Suppressor macrophage treated with lipopolysaccharide for 4 hours (primary cell): ENCODE measurements around the gene RUNX2.

Experiments used
- DNase-seq: peaks from one replicate; pipeline ENCODE4 v3.0.0-alpha.2; 2020

RUNX2 gene

GRCh38 chr6:45531999-45532595 lies 204.0 kb downstream of the RUNX2 start:
- DNase-seq, result no peak

- no peak for DNase-seq
Measured at GRCh38 chr6:45532721-45533210, 204.6 kb downstream of the RUNX2 start.

GRCh38 chr6:45533386-45533785 lies 205.3 kb downstream of the RUNX2 start:
- no peak for DNase-seq

GRCh38 chr6:45535933-45536332 lies 207.8 kb downstream of the RUNX2 start:
- DNase-seq, result no peak

GRCh38 chr6:45537539-45537938 lies 209.4 kb downstream of the RUNX2 start:
- DNase-seq, result no peak

- DNase-seq, result peak; percentile 14
Measured at GRCh38 chr6:45538641-45539547, 210.8 kb downstream of the RUNX2 start.

- peak; percentile 23 for DNase-seq
Measured at GRCh38 chr6:45540375-45540920, 212.3 kb downstream of the RUNX2 start.

- no peak for DNase-seq
Measured at GRCh38 chr6:45541934-45542333, 213.8 kb downstream of the RUNX2 start.

GRCh38 chr6:45543298-45544235 lies 215.4 kb downstream of the RUNX2 start:
- peak; percentile 7 for DNase-seq

GRCh38 chr6:45545416-45545815 lies 217.3 kb downstream of the RUNX2 start:
- no peak for DNase-seq

- no peak for DNase-seq
Measured at GRCh38 chr6:45548657-45549515, 220.8 kb downstream of the RUNX2 start.

GRCh38 chr6:45552536-45552935 lies 224.4 kb downstream of the RUNX2 start:
- DNase-seq, result no peak

- DNase-seq, result no peak
Measured at GRCh38 chr6:45553730-45554344, 225.7 kb downstream of the RUNX2 start.

- no peak for DNase-seq
Measured at GRCh38 chr6:45554591-45554990, 226.5 kb downstream of the RUNX2 start.

GRCh38 chr6:45555981-45556771 lies 228.0 kb downstream of the RUNX2 start:
- no peak for DNase-seq

- DNase-seq, result no peak
Measured at GRCh38 chr6:45556828-45557227, 228.7 kb downstream of the RUNX2 start.

- DNase-seq, result no peak
Measured at GRCh38 chr6:45557454-45557853, 229.3 kb downstream of the RUNX2 start.

- peak; percentile 15 for DNase-seq
Measured at GRCh38 chr6:45558858-45559257, 230.7 kb downstream of the RUNX2 start.

GRCh38 chr6:45560321-45560820 lies 232.2 kb downstream of the RUNX2 start:
- DNase-seq, result peak; percentile 20

- no peak for DNase-seq
Measured at GRCh38 chr6:45562171-45562570, 234.0 kb downstream of the RUNX2 start.
